HUES48 (cell line): Measurements from ENCODE around the gene FNTB.

ENCODE experiments used
- H3K27ac ChIP-seq: one replicate; pipeline ENCODE4 v1.7.0; 2013; ENCODE audit warnings: low read depth, low read length, inconsistent platforms
- H3K27me3 ChIP-seq: 2 replicates; pipeline ENCODE4 v1.6.1; 2013; ENCODE audit warnings: mild to moderate bottlenecking, low read length; ENCODE audit not compliant: control insufficient read depth, insufficient read depth
- H3K36me3 ChIP-seq: 2 replicates; pipeline ENCODE4 v1.6.1; 2013; ENCODE audit warnings: low read length; ENCODE audit not compliant: control insufficient read depth, insufficient read depth
- H3K4me1 ChIP-seq: 2 replicates; pipeline ENCODE4 v1.6.1; 2013; ENCODE audit warnings: mild to moderate bottlenecking, low read length; ENCODE audit not compliant: control insufficient read depth, insufficient read depth
- H3K4me3 ChIP-seq: 2 replicates; pipeline ENCODE4 v1.5.1; 2013; ENCODE audit warnings: mild to moderate bottlenecking, low read depth, low read length
- H3K9ac ChIP-seq: 2 replicates; pipeline ENCODE4 v1.6.1; 2013; ENCODE audit warnings: mild to moderate bottlenecking, low read depth, low read length, moderate library complexity
- H3K9me3 ChIP-seq: 2 replicates; pipeline ENCODE4 v1.6.1; 2013; ENCODE audit warnings: low read length; ENCODE audit not compliant: control insufficient read depth, insufficient read depth

Gene FNTB

DNA sequence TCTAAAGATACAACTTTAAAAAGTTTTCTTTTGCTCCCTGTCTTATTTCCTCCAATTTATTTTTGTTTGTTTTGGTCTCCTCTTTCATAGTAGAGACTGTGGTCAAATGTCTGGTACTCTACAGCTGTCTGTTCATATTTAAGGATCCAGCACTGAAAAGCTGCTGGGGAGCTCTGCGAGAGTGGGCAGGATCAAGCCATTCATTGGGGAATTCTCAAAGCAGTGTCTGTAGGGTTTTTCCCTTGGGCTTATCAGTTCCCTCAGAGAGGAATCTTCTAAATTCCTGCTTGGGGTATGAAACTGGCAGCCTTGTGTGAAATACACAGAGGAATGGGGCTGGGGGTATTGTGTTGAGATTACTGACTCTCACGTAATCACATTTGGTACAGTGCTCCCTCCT is 52.3 kb downstream of the FNTB start:
- no peak overlapping the region for H3K9ac ChIP-seq

DNA sequence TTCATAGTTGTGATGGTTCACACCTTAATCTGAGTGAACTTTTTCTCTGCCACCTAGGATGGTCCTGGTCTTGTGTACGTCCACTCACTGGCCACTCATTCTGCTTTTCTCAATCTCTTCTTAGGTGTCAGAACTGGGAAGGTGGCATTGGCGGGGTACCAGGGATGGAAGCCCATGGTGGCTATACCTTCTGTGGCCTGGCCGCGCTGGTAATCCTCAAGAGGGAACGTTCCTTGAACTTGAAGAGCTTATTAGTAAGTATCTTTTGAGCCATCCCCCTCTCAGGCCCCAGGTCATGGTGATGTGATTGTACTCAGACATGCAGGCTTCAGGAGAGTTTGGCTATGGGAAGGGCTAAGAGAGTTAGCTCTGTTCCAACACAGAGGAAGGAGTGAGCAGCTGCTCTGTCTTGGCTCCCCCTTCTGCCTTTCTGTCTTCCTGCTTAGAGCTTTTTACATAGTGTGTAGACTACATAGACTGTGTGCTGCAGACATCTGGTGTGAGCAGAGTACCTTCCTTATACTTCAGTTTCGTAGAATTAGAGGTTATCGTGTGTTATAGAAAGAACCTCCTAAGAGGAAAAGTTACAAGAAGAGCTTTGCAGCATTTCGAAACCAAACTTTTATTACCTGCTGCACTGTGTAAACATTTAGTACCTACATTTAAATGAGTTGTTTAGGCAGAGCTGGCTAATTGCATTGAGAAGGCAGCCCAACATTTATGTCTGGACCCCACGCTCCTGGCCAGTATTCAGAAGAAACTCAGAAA is 54.2 kb downstream of the FNTB start:
- H3K36me3 ChIP-seq = peaks cover 27% of the 10 kb centered on the region

More for the DNA sequence above, 52.3 kb downstream of the FNTB start:
- Histone ChIP-seq H3K27ac (no peak overlapping the region), H3K27me3 (no peaks in the 10 kb centered on the region), H3K36me3 (peaks cover 28% of the 10 kb centered on the region), H3K9me3 (no peaks in the 10 kb centered on the region), H3K4me1 (no peaks in the 10 kb centered on the region), H3K4me3 (no peak overlapping the region)

DNA sequence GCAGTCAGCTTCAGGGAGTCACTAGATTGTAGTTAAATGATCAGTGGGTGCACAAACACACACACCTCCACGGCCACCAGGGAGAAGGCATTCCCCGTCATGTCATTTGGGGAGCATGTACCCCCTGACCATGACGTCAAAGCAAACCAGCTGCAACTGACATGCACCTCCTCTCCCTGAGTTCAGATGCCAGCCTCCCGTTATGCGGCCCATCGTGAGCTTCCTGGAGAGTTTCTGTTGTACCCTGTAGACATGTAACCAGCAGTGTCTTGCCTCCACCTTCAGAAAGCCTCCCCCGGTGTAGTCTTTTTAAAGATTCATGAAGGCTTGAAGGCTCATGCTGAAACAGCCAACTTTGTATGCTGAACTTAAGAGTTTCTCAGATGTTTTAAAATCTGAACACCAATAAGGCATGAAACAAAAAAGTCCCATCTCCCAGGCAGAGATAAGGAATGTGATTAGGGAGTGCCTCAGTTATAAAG is 54.8 kb downstream of the FNTB start:
- Histone ChIP-seq H3K36me3 (peaks cover 27% of the 10 kb centered on the region), H3K4me1 (no peaks in the 10 kb centered on the region), H3K4me3 (no peak overlapping the region), H3K27ac (no peak overlapping the region), H3K27me3 (no peaks in the 10 kb centered on the region), H3K9me3 (no peaks in the 10 kb centered on the region), H3K9ac (no peak overlapping the region)

More for the DNA sequence above, 54.2 kb downstream of the FNTB start:
- Histone ChIP-seq H3K9ac (no peak overlapping the region), H3K4me1 (no peaks in the 10 kb centered on the region), H3K9me3 (no peaks in the 10 kb centered on the region), H3K27ac (no peak overlapping the region), H3K4me3 (no peak overlapping the region), H3K27me3 (no peaks in the 10 kb centered on the region)

- H3K9ac ChIP-seq = no peak overlapping the region
- peaks cover 35% of the 10 kb centered on the region for H3K36me3 ChIP-seq
- H3K4me1 ChIP-seq = peaks cover 4% of the 10 kb centered on the region
- H3K27me3 ChIP-seq = no peaks in the 10 kb centered on the region
- H3K9me3 ChIP-seq = no peaks in the 10 kb centered on the region
- H3K27ac ChIP-seq = no peak overlapping the region
- no peak overlapping the region for H3K4me3 ChIP-seq
Measured at GRCh38 chr14:65042296-65042695, 55.6 kb downstream of the FNTB start.

GRCh38 chr14:65042731-65043372 is 56.2 kb downstream of the FNTB start:
- Histone ChIP-seq H3K27ac (no peak overlapping the region), H3K27me3 (no peaks in the 10 kb centered on the region), H3K36me3 (peaks cover 35% of the 10 kb centered on the region), H3K4me1 (peaks cover 8% of the 10 kb centered on the region), H3K4me3 (no peak overlapping the region), H3K9ac (no peak overlapping the region), H3K9me3 (no peaks in the 10 kb centered on the region)

DNA sequence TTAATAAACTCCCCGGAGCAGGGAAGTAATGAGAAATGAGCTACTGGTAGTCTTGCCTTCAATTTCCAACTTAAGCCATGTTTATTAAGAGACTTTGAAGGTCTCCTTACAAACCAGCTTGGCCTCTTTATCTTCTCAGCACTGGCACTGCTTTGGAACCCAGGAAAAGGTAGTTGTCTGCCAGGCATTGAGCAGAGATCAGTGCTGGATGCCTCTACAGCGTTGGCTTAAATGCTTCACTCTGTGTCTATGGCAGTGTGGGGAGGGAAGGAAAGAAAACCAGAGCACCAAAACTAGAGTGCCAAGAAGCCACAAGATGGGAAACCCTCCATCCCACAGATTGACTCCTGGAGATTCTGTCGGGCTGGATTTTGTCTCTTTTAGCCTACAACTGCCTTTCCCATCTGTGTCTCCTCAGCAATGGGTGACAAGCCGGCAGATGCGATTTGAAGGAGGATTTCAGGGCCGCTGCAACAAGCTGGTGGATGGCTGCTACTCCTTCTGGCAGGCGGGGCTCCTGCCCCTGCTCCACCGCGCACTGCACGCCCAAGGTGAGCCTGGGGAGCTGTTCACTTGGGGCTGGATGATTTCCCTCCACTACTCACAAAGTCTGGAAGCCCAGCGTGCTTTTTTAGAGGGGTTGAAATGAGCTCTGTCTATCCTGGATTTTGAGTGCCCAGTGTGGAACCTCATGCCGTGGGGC is 57.3 kb downstream of the FNTB start:
- Histone ChIP-seq H3K36me3 (peaks cover 35% of the 10 kb centered on the region), H3K4me1 (peaks cover 8% of the 10 kb centered on the region), H3K4me3 (no peak overlapping the region), H3K27ac (no peak overlapping the region), H3K9ac (no peak overlapping the region), H3K9me3 (no peaks in the 10 kb centered on the region), H3K27me3 (no peaks in the 10 kb centered on the region)

DNA sequence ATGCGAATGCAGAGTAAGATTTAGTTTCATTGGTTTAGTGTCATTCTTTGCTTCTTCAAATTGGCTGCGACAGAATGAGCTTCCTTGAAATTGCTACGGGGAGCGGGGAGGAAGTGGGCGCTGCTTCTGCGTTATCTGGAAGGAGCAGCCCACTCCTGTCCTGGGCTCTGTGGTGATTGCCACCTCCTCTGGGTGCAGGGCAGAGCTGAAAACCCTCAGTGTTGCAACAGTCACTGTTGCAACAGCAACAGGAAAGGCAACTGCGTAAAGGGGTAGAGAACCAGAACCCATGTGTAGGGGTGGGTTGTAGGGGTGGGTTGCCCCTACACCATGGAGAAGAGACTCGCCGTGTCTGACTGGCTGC is 57.9 kb downstream of the FNTB start:
- Histone ChIP-seq H3K27ac (no peak overlapping the region), H3K27me3 (no peaks in the 10 kb centered on the region), H3K36me3 (peaks cover 35% of the 10 kb centered on the region), H3K9me3 (no peaks in the 10 kb centered on the region), H3K4me3 (no peak overlapping the region), H3K9ac (no peak overlapping the region), H3K4me1 (peaks cover 8% of the 10 kb centered on the region)

- Histone ChIP-seq H3K27ac (no peak overlapping the region), H3K4me3 (no peak overlapping the region), H3K9ac (no peak overlapping the region), H3K27me3 (no peaks in the 10 kb centered on the region), H3K4me1 (peaks cover 8% of the 10 kb centered on the region), H3K9me3 (no peaks in the 10 kb centered on the region), H3K36me3 (peaks cover 35% of the 10 kb centered on the region)
Measured at GRCh38 chr14:65045006-65045405, 58.3 kb downstream of the FNTB start.

- Histone ChIP-seq H3K9ac (no peak overlapping the region), H3K27me3 (no peaks in the 10 kb centered on the region), H3K9me3 (no peaks in the 10 kb centered on the region), H3K36me3 (peaks cover 33% of the 10 kb centered on the region), H3K27ac (no peak overlapping the region), H3K4me3 (no peak overlapping the region), H3K4me1 (peaks cover 8% of the 10 kb centered on the region)
Measured at GRCh38 chr14:65045709-65046108, 59.0 kb downstream of the FNTB start.

DNA sequence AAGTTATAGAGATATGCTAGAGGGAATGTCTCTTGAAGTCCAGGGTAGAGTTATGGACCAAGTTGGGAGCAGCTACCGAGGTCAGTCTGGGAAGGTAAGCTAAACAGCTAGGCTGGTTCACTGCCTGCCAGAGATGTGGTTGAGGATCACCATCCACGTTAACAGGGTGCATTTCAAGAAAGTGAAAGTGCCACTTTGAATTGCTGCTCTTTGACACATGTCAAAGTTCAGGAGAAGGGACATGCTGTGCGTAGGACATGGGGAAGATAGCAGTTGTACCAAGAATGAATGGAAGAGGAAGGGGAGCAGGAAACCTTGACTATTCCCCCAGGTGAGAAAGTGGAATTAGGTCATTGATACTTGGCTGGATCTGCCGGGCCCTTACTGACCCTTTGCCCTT is 66.1 kb downstream of the FNTB start:
- no peaks in the 10 kb centered on the region for H3K27me3 ChIP-seq
- H3K9me3 ChIP-seq = no peaks in the 10 kb centered on the region
- H3K36me3 ChIP-seq = peaks cover 11% of the 10 kb centered on the region; the same call in 1 of the 2 replicates
- no peaks in the 10 kb centered on the region for H3K4me1 ChIP-seq
- H3K9ac ChIP-seq = no peak overlapping the region
- no peak overlapping the region for H3K4me3 ChIP-seq
- no peak overlapping the region for H3K27ac ChIP-seq

DNA sequence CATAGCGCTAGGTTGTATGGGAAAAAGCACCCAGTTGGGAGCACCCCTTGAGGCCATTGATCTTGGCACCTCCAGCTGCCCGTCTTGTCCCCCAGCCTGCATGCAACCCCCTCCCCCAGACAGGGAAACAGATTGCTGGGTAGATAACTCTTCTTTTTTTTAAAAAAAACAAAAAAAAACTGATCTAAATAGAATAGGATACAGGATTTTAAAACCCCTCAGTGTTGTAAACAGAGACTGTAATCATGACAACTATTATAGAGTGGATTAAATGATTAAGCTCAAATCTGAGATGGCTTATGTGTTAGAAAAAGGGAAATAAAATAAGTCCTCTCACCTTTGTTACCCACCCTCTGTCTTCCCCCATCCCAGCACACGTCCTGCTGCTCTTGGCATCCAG is 66.8 kb downstream of the FNTB start:
- Histone ChIP-seq H3K27ac (no peak overlapping the region), H3K9me3 (no peaks in the 10 kb centered on the region), H3K27me3 (no peaks in the 10 kb centered on the region), H3K4me3 (no peak overlapping the region), H3K36me3 (peaks cover 11% of the 10 kb centered on the region; the same call in 1 of the 2 replicates), H3K4me1 (no peaks in the 10 kb centered on the region), H3K9ac (no peak overlapping the region)
